Mesothelial cell of epicardium (in vitro differentiated cells): Measurements from ENCODE around the gene ARHGEF28. TPM values are rescaled to one million over a fixed set of nuclear protein-coding genes. Genes with fewer than 3 reads are reported as not detected.

Source experiments
- DNase-seq, 2 experiments: peaks; one replicate each; pipeline ENCODE4 v3.0.0; 2021; ENCODE audit warnings: low spot score in 2 of 2; ENCODE audit not compliant: unreplicated experiment in 2 of 2
- H3K27ac Mint-ChIP-seq: 2 replicates; pipeline ENCODE4 v1.8.0; 2021; ENCODE audit warnings: mixed read lengths
- H3K27me3 Mint-ChIP-seq: 2 replicates; pipeline ENCODE4 v1.8.0; 2021; ENCODE audit warnings: low read depth, mixed read lengths
- H3K36me3 Mint-ChIP-seq: 2 replicates; pipeline ENCODE4 v1.8.0; 2021; ENCODE audit warnings: mixed read lengths
- H3K4me1 Mint-ChIP-seq: 2 replicates; pipeline ENCODE4 v1.8.0; 2021; ENCODE audit warnings: mixed read lengths
- H3K4me3 Mint-ChIP-seq: 2 replicates; pipeline ENCODE4 v1.8.0; 2021; ENCODE audit warnings: mild to moderate bottlenecking, moderate library complexity, mixed read lengths
- H3K9me3 Mint-ChIP-seq: 2 replicates; pipeline ENCODE4 v1.8.0; 2021; ENCODE audit warnings: mixed read lengths
- CTCF ChIP-seq: fragments of 200-600 bp; sonication (generic); IDR thresholded peaks from one replicate; pipeline ENCODE4 v1.5.0; 2021; ENCODE audit warnings: antibody characterized with exemption; ENCODE audit not compliant: unreplicated experiment
- total RNA-seq: library from RNA; stranded (reverse); gene quantifications from 3 replicates; pipeline ENCODE4 v1.2.1, GENCODE V29; 2021

ARHGEF28 gene
- total RNA-seq, 1 donor from 2014 or later = 0.40 TPM

- H3K27ac Mint-ChIP-seq = peak overlapping the region; percentile 83
- H3K9me3 Mint-ChIP-seq = peaks cover 8% of the 10 kb centered on the region
- no peak overlapping the region for H3K4me3 Mint-ChIP-seq
- TF ChIP-seq CTCF = no peak
- H3K4me1 Mint-ChIP-seq = peaks cover 18% of the 10 kb centered on the region
- DNase-seq = no peak
- no peaks in the 10 kb centered on the region for H3K36me3 Mint-ChIP-seq
- no peaks in the 10 kb centered on the region for H3K27me3 Mint-ChIP-seq
These were observed 336.9 kb downstream of the ARHGEF28 start for GRCh38 chr5:73962801-73963425.

GRCh38 chr5:73964352-73964865 is 338.4 kb downstream of the ARHGEF28 start:
- Mint-ChIP-seq H3K36me3 (no peaks in the 10 kb centered on the region), H3K27ac (peak overlapping the region; percentile 75), H3K9me3 (peaks cover 8% of the 10 kb centered on the region), H3K4me1 (peaks cover 29% of the 10 kb centered on the region), H3K4me3 (no peak overlapping the region), H3K27me3 (no peaks in the 10 kb centered on the region)
- no peak for TF ChIP-seq CTCF
- no peak for DNase-seq

GRCh38 chr5:73966451-73966850 is 340.5 kb downstream of the ARHGEF28 start:
- TF ChIP-seq CTCF = no peak
- H3K9me3 Mint-ChIP-seq = peaks cover 8% of the 10 kb centered on the region
- H3K4me3 Mint-ChIP-seq = no peak overlapping the region
- H3K27me3 Mint-ChIP-seq = peaks cover 3% of the 10 kb centered on the region
- H3K27ac Mint-ChIP-seq = no peak overlapping the region
- DNase-seq = no peak
- no peaks in the 10 kb centered on the region for H3K36me3 Mint-ChIP-seq
- peaks cover 45% of the 10 kb centered on the region for H3K4me1 Mint-ChIP-seq

GRCh38 chr5:73967347-73967746 is 341.4 kb downstream of the ARHGEF28 start:
- Mint-ChIP-seq H3K4me3 (no peak overlapping the region), H3K27me3 (peaks cover 3% of the 10 kb centered on the region), H3K36me3 (no peaks in the 10 kb centered on the region), H3K27ac (no peak overlapping the region), H3K4me1 (peaks cover 43% of the 10 kb centered on the region), H3K9me3 (peaks cover 8% of the 10 kb centered on the region)
- TF ChIP-seq CTCF = no peak
- no peak for DNase-seq

- Mint-ChIP-seq H3K4me3 (no peak overlapping the region), H3K27me3 (peaks cover 3% of the 10 kb centered on the region), H3K4me1 (peaks cover 34% of the 10 kb centered on the region), H3K36me3 (no peaks in the 10 kb centered on the region), H3K27ac (no peak overlapping the region), H3K9me3 (peaks cover 8% of the 10 kb centered on the region)
- no peak for DNase-seq
- TF ChIP-seq CTCF = no peak
These were observed 342.2 kb downstream of the ARHGEF28 start for GRCh38 chr5:73968246-73968645.
